Keratinocyte (primary cell): ENCODE data around the gene CCDC141.

Experiments used
- CTCF ChIP-seq, 3 experiments: IDR thresholded peaks in 1 of 3; conservative IDR thresholded peaks in 1 of 3; optimal IDR thresholded peaks in 1 of 3; 2 replicates in 2 of 3; 3 replicates in 1 of 3; pipeline versions ENCODE3 to v1.5.1; 2011; ENCODE audit warnings: low read length in 3 of 3, mild to moderate bottlenecking in 3 of 3, moderate library complexity in 2 of 3, control low read depth in 1 of 3, inconsistent platforms in 1 of 3; ENCODE audit not compliant: insufficient read depth in 2 of 3; ENCODE audit errors: extremely low read depth in 1 of 3
- EZH2 ChIP-seq: IDR thresholded peaks from one replicate; pipeline ENCODE4 v1.6.1; 2012; ENCODE audit warnings: inconsistent platforms, mild to moderate bottlenecking, low read length, moderate library complexity

- TF ChIP-seq EZH2 = no peak
- TF ChIP-seq CTCF (optimal IDR thresholded peaks at IDR 0.05 in 1 of 3, IDR thresholded peaks at IDR 0.05 in 1 of 3, conservative IDR thresholded peaks at IDR 0.05 in 1 of 3; ENCODE audit: extremely low read depth in 1 of 3, insufficient read depth in 2 of 3, low read length in 3 of 3) = no peak
These were observed 71.3 kb downstream of the CCDC141 start for GRCh38 chr2:178978667-178979066.
